GM15510 (cell line): ENCODE results near the gene TFDP2.

ENCODE experiments used
- POLR2A ChIP-seq: IDR thresholded peaks from 3 replicates; pipeline ENCODE4 v1.6.1; 2011; ENCODE audit warnings: borderline replicate concordance; ENCODE audit not compliant: insufficient read length; ENCODE audit errors: extremely low read depth

TFDP2 gene

GRCh38 chr3:142086581-142087090 is 62.7 kb downstream of the TFDP2 start:
- no peak for TF ChIP-seq POLR2A

- TF ChIP-seq POLR2A = no peak
These were observed 68.2 kb downstream of the TFDP2 start for GRCh38 chr3:142081178-142081577.

DNA sequence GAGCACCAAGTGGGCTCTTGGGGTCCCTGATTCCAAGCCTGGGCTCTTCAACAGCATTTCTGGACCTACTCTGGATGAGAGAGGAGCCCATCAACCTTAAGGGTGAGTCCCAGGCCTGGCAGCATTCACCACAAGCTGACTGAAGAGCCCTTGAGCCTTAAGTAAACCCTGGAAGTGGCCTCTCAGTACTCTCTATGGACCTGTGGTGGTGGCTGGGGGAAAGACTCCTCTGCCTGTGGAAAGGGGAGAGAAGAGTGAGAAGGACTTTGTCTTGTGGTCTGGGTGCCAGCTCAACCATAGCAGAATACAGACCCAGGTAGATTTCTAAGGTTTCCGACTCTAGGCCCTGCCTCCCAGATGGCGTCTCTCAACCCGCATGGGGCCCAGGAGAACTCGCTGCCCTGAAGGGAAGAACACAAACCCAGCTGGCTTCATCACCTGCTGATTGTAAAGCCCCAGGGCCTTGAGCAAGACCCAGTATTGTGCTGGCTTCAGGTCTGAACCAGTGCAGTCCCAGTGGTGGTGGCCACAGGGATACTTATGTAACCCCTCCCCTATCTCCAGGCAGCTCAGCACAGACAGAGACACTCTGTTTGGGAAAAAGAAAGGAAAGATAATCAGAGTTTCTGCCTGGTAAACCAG is 71.4 kb downstream of the TFDP2 start:
- TF ChIP-seq POLR2A = no peak

DNA sequence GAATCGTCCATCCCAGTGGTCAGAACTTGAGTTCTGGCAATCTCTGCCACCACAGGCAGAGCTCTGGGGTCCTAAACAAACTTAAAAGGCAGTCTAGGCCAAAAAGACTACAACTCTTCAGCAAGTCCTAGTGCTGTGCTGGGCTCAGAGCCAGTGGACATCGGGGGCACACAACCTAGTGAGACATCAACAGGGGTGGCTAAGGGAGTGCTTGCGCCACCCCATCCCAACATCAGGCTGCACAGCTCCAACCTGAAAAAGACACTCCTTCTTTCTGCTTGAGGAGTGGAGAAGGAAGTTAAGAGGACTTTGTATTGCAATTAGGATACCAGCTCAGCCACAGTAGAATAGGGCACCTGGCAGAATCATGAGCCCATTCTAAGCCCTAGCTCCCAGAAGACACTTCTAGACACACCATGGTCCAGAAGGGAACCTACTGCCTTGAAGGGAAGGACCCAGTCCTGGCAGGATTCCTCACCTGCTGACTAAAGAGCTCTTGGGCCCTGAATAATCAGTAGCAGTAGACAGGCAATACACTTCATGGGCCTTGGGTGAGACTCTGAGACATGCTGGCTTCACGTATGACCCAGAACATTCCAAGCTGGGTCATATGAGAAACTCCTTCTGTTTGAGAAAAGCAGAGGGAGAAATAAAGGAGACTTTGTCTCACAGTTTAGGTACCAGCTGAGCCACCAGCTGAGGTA is 72.0 kb downstream of the TFDP2 start:
- TF ChIP-seq POLR2A = no peak

DNA sequence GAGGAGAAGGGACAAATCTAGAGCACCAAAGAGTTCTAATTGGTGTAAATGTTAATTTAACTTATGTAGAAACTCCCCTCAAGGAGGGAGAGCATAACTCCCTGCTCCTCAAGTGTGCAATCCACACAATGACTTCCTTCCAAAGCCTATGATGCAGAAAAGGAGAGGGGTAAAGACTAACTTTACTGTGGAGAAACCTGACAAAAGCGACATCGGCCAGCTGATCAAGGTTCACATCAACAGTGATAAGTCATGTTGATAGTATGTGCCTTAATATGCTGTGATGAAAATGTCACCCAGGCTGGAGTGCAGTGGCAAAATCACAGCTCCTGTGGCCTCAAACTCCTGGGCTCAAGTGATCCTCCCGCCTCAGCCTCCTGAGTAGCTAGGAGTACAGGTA is 76.5 kb downstream of the TFDP2 start:
- no peak for TF ChIP-seq POLR2A

GRCh38 chr3:142065932-142066331 is 83.4 kb downstream of the TFDP2 start:
- TF ChIP-seq POLR2A = no peak

- TF ChIP-seq POLR2A = no peak
These were observed 84.0 kb downstream of the TFDP2 start for GRCh38 chr3:142065344-142065743.

GRCh38 chr3:142064454-142064853 is 84.9 kb downstream of the TFDP2 start:
- TF ChIP-seq POLR2A = no peak

DNA sequence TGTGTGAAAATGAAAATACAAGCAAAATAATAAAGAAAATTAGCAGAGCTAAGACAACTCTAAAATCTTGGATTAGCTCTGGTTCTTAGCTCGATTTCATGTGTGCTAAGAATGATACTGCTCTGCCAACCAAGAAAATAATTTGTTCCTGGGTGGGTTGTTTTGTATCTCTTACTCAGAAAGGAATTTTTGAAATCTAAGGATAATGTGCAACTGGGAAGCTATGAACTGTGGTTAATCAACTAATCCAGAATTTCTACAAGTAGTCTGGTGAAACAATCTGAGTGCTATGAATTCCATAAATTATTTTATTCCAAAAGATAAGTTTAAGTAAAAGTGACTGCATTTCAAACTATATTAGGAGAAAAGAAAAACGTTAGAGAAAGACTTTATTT is 92.0 kb downstream of the TFDP2 start:
- TF ChIP-seq POLR2A = no peak

DNA sequence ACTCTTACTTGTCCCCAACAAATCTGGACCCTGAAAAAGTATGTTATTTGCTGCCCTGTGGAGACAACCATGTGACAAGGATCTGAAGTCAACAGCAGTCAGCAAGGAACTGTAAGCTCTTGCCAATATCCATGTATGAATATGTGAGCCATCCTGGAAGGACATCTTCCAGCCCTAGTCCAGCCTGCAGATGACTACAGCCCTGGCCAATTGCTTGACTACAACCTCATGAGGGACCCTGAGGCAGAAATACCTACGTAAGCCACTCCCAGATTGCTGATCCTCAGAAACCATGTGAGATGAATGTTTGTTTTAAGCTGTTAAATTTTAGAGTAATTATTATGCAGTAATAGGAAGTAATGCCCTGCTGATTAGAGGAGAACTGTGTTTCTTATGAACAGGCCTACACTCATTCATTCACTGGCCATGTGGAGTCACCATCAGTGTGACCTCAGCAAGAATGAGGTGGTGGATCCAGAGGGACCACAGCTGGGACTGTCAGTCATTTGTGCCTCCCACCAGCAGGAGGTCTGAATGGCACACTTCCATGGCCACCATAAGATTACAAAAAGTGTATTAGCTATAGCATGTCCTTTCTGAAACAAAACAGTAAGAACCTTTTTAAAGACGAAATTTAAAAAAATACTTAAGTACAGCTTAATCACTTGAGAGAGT is 92.6 kb downstream of the TFDP2 start:
- no peak for TF ChIP-seq POLR2A

- no peak for TF ChIP-seq POLR2A
These were observed 95.5 kb downstream of the TFDP2 start for GRCh38 chr3:142053835-142054234.

DNA sequence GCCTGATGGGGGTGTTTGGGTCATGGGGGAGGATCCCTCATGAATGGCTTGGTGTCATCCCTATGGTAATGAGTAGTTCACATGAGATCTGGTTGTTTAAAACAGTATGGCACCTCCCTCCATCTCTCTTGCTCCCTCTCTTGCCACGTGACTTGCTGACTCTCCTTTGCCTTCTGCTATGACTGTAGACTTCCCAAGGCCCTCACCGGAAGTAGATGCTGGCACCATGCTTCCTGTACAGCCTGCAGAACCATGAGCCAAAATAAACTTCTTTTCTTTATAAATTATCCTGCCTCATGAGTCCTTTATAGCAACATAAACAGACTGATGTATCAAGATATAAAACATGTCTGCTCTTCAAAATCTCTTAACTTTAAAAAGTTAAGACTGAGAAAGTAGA is 96.1 kb downstream of the TFDP2 start:
- no peak for TF ChIP-seq POLR2A

GRCh38 chr3:142051351-142051750 is 98.0 kb downstream of the TFDP2 start:
- TF ChIP-seq POLR2A = no peak

DNA sequence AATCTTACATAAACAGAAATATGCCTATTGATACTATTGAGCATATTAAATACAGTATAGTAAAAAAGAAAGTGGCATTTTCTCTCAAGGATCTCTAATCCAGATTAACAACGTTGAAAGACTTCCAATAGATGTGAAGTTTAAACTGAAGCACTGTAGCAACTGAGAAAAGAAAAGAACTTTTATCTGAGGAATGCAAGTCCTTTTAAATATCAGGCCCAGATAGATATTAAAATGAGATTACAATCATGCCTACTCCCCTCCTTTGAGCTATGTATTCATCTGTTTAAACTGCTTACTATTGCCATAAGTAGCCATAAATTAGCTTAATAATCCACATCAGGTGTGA is 102.3 kb downstream of the TFDP2 start:
- no peak for TF ChIP-seq POLR2A

DNA sequence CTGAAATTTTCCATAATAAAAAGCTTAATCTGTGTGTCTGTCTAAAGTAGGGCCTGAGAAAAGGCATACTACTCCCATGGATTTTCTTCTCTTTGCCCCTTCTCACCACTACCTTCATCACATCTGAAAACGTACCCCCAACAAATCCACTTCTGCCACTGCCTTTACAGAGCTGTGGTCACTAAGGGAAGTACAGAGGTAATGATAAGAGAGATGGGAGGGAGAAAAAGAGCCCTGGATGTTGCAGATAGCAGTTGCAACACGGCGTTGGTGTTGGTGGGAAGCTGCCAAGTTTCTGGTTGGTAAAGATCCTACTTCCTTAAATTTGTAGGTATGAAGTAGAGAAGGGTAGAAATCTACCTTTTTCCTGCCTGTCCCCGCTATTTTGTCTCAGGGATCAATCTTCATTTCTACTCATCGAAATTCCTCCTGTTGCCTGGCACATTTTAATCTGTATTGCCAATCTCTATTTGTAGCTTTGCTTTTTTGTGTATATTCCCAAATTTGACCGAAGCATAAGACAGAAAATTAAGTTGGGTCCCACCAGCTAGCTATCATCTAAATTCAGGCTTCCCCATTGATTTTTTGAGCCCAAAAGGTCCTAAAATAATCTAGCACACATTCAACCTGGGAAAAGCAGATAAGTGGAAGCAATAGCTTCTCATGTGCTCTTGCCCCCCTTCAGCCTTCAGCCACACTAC is 102.9 kb downstream of the TFDP2 start:
- no peak for TF ChIP-seq POLR2A
